HG02623 (cell line): ENCODE data around the gene FAT2.
"Not testable (repeated sequence)": the region's sequence is repeated elsewhere in the genome, so short reads cannot be mapped to it uniquely, and the experiment has no call there.

ENCODE experiments used
- ATAC-seq: cut with Tn5 transposase; IDR thresholded peaks from one replicate; pipeline ENCODE4 v1.9.1; 2021; ENCODE audit warnings: moderate library complexity; ENCODE audit not compliant: unreplicated experiment

Gene FAT2

DNA sequence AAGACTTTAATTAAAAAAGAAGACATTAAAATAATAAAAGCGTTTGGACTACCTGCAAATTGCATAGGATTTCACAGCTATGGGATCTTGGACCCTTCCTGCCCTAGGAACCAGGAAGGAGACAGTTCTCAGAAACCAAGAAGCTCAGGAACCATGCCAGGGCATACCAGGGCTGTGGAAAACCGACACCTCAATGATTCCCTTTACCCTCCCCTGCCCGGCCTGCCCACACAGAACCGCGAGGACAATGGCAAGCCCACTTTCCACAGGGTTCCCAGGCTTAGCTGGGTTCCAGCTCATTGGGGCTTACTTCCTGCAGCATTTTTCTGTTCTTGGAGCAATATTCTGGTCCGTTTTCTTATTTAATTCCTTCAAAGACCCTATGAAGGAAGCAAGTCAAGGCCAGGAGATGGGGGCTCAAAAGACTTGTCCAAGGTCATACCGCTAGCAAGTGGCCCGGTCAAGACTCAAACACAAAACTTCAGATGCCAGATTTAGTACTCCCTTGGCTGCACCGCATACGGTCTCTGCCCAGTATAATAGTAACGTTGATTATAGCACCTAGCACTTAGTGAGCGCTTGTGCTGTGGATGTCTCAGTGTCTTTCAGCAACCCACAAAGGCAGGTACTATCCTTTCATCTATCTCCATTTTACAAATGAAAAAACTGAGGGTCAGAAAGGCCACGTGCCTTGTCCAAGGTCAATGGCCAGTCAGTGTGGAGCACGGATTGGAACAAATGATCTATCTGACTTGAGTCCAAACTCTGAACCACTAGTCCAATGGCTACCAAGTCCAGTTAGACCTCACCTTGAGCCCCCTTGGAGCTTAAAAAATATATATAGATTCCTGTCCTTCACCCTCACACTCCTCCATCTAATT, 6.8 kb downstream of the FAT2 start:
- no peak for ATAC-seq

DNA sequence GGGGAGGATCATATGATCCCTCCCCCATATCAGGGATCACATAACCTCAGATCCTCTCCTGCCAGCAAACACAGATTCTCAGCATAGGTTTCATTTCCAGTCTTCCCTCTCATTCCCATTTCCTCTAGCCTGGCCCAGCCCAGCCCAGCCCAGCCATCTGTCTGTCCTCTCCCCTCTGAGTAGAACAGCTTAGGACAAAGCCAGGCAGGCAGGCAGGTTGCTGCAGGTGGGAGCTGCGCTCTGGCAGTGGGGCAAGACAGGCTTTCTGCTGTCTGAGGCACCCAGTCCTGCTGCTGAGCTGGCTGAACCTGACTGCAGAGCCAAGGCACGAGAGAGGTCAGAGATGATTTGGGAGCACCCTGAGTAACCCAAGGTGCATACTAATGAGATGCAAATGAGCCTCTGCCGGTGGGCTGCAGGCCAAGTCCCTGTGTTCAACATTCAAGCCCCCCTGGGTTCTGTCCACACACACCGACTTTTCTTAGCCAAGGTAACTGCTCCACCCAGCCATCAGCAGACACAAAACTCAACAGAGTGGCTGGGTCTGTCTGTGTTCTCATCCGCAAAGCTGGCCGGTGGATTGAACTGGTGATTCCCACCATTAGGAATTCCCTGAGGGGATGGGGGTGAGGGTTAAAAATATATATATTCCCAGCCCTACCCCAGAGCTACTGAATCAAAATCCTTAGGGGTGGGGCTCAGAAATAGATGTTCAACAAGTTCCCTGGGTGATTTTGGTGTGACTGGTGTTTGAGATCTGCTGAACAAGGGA, 9.1 kb downstream of the FAT2 start:
- no peak for ATAC-seq

DNA sequence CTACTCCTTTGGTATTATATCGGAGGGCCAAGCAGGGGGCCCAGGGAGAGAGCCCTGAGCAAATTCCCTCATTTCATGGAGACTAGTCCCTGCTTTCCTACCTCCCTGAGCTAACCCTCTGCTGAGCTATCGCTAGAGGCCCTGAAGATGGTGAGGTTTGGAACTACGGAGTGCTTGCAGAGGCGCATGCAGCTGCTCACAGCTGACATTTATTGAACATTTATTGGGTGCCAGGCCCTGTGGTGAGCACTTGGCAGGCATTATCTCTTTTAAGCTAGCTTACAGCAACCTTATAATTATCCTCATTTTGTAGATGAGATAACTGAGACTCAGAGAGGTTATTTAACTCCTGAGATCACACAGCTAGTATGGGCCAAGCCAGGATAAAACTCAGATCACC, 9.8 kb downstream of the FAT2 start:
- no peak for ATAC-seq

DNA sequence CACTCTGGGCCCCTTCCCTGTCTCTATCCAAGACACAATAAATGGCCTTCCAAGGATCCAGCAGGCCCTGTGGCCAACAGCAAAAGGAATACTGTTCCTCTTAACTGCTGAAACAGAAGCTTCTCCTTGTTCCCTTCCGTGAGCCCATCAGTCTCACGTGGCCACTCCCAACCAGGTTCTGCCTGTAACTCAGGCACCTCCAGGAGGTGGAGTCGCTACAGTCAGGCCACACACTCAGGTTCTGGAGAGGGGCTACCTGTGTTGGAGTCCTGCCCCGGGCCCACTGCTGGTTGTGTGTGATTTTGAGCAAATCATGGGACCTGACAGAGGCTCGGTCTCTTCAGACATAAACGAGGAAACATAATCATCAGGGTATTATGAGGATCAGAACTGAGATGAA, 10.3 kb downstream of the FAT2 start:
- ATAC-seq, result no peak

DNA sequence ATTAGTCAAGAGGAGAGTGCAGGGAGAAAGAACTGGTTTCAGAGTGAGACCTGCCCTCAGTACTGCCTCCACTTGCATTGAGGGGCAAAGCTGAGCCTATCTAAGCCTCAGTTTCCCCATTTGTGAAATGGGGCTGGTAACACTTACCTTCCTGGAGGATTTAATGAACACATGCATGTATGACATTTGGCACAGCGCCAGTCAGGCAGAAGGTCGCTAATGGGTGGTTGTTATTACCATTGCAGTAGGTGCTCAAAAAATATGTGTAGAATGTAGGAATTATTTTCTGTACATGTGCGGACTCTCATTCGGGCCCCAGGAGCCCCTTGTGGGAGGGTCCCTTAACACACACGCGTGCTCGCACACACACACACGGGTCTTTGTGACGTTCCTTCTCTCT, 10.9 kb downstream of the FAT2 start:
- no peak for ATAC-seq

DNA sequence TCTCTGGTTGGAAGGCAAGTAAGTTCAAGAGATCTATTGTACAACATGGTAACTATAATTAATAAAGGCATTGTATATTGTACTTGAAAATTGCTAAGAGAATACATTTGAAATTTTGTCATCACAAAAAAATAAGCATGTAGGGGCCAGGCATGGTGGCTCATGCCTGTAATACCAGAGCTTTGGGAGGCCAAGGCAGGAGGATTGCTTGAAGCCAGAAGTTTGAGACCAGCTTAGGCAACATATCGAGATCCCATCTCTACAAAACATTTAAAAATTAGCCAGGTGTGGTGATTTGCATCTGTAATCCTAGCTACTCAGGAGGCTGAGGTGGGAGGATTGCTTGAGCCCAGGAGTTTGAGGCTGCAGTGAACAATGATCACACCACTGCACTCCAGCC, 12.0 kb downstream of the FAT2 start:
- not testable (repeated sequence) for ATAC-seq

GRCh38 chr5:151578326-151579025, 12.7 kb downstream of the FAT2 start:
- ATAC-seq, result no peak

DNA sequence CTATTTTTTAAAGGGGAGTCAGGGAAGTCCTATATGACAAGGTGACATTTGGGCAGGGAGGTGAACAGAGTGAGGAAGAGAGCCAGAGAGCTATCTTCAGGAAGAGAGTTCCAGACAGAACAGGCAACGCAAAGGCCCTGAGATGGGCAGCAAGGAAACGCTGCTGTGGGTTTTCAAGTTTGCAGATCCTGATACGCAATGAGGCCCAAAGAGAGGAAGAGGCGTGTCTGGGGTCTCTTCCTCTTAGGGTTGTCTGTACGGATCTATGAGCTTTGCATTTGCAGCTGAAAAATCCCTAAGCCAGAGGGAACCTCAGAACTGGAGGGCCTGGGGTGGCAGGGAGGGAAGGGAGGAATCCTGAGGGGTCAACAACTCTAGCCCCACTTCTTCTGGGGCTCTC, 13.6 kb downstream of the FAT2 start:
- ATAC-seq, result no peak

- ATAC-seq, result no peak
These were observed 16.6 kb downstream of the FAT2 start for GRCh38 chr5:151574444-151574996.

- ATAC-seq, result no peak
These were observed 18.3 kb downstream of the FAT2 start for GRCh38 chr5:151572657-151573368.

DNA sequence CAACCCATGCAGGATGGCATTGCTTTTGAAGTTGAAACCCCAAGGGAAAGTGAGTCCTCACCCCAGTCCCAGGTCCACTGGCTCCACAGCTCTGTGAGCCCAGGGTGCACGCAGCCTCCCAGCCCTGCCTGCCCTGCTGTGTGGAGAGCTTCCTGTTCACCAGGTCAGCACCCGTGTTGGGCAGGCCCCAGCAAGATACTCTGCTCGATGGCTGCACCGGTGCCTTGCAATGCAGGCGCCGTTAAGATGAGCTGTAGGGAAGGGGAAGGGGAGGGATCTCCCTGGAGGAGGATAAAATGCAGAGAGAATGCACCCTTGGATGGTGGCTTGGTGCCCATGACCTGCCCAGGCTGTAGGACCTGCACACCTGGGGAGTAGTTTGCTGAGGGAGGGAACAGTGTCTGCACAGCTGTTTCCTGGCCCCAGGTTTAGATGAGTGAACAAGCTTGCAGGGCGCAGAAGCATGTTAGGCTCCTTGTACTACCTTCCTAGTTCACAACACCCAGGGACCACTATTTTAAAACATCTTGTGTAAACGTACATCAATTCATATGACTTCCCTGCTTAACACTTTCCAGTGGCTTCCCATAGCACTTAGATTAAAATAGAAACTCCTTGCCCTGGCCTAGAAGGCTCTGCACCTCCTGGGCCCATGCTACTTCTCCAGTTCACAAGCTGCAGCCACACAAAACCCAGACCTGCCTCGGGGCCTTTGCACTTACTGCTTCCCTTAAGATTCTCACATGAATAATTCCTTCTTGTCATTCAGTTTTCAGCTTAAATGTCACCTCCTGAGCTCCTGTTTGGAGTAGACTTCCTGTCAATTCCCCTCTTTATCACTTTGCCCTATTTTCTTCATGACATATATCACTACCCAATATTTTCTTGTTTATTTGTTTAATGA, 19.6 kb downstream of the FAT2 start:
- no peak for ATAC-seq

- ATAC-seq, result no peak
These were observed 20.4 kb downstream of the FAT2 start for GRCh38 chr5:151570512-151571269.

- ATAC-seq, result no peak
These were observed 21.1 kb downstream of the FAT2 start for GRCh38 chr5:151570058-151570457.

- no peak for ATAC-seq
These were observed 21.7 kb downstream of the FAT2 start for GRCh38 chr5:151569132-151570046.

DNA sequence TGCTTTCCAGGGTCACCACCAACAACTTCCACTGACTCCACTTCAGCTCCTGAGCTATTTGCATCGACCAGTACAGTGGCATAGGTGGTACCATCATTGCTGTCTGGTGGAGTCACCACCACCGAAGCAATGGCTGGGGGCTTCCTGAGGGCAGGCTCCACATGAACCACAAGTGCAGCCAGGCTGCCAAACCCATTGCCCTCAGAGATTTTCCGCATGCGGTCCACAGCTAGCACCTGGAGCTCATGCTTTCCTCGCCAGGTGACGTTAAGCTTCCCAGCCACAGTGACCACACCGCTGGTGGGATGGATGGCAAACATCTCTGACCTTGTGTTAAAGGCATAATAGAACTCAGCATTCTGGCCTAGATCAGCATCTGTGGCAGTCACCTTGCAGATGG, 23.1 kb downstream of the FAT2 start:
- ATAC-seq, result no peak

DNA sequence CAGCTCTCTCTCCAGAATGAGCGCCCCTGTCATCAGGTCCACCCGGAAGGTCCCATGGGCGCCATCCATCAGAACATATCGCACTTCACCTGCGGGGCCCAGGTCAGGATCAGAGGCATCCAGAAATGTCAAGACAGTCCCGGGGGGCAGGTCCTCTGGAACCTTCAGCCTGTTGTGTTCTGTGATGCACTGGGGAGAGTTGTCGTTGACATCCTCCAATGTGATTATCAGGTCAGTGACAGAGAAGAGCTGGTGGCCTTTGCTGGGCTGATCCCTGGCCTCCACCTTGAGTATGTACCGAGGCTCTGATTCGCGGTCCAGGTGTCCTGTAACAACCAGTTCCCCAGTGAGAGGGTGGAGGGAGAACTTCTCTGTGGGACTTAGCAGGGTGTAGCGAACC, 25.2 kb downstream of the FAT2 start:
- ATAC-seq, result no peak

GRCh38 chr5:151562019-151562707, 29.0 kb downstream of the FAT2 start:
- no peak for ATAC-seq
